Natural killer cell treated with Interleukin-12 subunit alpha and Interleukin-12 subunit beta and Interleukin-15 and Interleukin-18, amount 100 ng/mL, for 72 hours (primary cell): ENCODE data around the gene PARP1. TPM values are rescaled to one million over a fixed set of nuclear protein-coding genes. Genes with fewer than 3 reads are reported as not detected.
"Not testable (repeated sequence)": the region's sequence is repeated elsewhere in the genome, so short reads cannot be mapped to it uniquely, and the experiment has no call there.

Source experiments
- ATAC-seq, 2 donors: fragments of 150-1000 bp; cut with Tn5 transposase in 1 of 2; sonication (Bioruptor Pico), chemical (Tn5 transposase) in 1 of 2; 2 replicates each; pipeline ENCODE4 v1.10.0; 2021
- DNase-seq: peaks from one replicate; pipeline ENCODE4 v3.0.0; 2022; ENCODE audit warnings: low spot score
- H3K27ac Mint-ChIP-seq, 2 donors: 1 replicate in 1 of 2; 2 replicates in 1 of 2; pipeline ENCODE4 v1.8.0; 2022; ENCODE audit warnings: mixed read lengths in 2 of 2, mild to moderate bottlenecking in 1 of 2, moderate library complexity in 1 of 2
- H3K27me3 Mint-ChIP-seq, 2 donors: 1 replicate in 1 of 2; 2 replicates in 1 of 2; pipeline ENCODE4 v1.8.0; 2022; ENCODE audit warnings: mixed read lengths in 2 of 2
- H3K36me3 Mint-ChIP-seq: one replicate; pipeline ENCODE4 v1.8.0; 2022; ENCODE audit warnings: mixed read lengths
- H3K4me1 Mint-ChIP-seq, 2 donors: 1 replicate in 1 of 2; 2 replicates in 1 of 2; pipeline ENCODE4 v1.8.0; 2022; ENCODE audit warnings: low read depth in 2 of 2, mixed read lengths in 2 of 2, mild to moderate bottlenecking in 1 of 2
- H3K4me3 Mint-ChIP-seq: one replicate; pipeline ENCODE4 v1.8.0; 2022; ENCODE audit warnings: mixed read lengths
- H3K9me3 Mint-ChIP-seq: 2 replicates; pipeline ENCODE4 v1.8.0; 2022; ENCODE audit warnings: mixed read lengths
- total RNA-seq, 2 donors: library from RNA; stranded (reverse); gene quantifications; one replicate each; pipeline ENCODE4 v1.2.3, GENCODE V29; 2022

PARP1 gene
- total RNA-seq, 2 donors from 2014 or later, result 138 to 246 TPM

DNA sequence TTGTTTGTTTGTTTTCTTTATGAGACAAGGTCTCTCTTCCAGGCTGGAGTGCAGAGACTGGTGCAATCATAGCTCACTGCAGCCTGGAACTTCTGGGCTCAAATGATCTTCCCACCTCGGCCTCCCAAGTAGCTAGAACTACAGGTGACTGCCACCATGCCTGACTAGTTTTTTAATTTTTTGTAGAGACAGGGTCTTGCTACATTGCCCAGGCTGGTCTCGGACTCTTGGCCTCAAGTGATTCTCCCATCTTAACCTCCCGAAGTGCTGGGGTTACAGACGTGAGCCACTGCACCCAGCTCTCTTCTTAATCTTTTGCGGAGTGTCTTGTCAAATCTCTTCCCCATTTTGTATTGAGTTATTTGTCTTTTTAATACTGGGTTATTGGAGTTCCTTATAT is 32.6 kb upstream of the PARP1 start:
- H3K4me3 Mint-ChIP-seq, result no peak overlapping the region
- H3K9me3 Mint-ChIP-seq, result no peaks in the 10 kb centered on the region
- no peak for DNase-seq
- peaks cover 8 to 18% of the 10 kb centered on the region in 2 donors for H3K27me3 Mint-ChIP-seq
- H3K36me3 Mint-ChIP-seq, result no peaks in the 10 kb centered on the region
- no peak overlapping the region for H3K27ac Mint-ChIP-seq
- no peak for ATAC-seq
- peaks cover 8 to 11% of the 10 kb centered on the region in 2 donors for H3K4me1 Mint-ChIP-seq

DNA sequence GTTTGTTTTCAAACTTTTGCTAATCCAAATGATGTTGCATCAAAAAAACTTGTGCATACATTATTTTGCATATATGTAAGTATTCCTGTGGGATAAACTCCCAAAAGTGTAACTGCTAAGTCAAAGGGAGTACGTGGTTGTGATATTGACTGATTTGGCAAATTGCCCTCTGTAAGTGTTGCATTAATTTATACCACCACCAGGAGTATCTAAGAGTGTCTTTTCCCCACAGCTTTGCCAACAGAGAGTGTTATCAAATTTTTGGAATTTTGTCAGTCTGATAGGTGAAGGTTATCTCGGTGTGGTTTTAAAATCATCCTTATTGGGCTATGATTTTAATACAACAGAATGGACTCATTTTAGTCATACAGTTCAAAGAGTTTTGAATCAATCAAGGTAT is 30.1 kb upstream of the PARP1 start:
- no peak overlapping the region for H3K27ac Mint-ChIP-seq
- no peak for ATAC-seq
- H3K36me3 Mint-ChIP-seq, result no peaks in the 10 kb centered on the region
- H3K4me1 Mint-ChIP-seq, result no peaks in the 10 kb centered on the region
- peaks cover 8 to 18% of the 10 kb centered on the region in 2 donors for H3K27me3 Mint-ChIP-seq
- DNase-seq, result no peak
- H3K4me3 Mint-ChIP-seq, result no peak overlapping the region
- H3K9me3 Mint-ChIP-seq, result no peaks in the 10 kb centered on the region

DNA sequence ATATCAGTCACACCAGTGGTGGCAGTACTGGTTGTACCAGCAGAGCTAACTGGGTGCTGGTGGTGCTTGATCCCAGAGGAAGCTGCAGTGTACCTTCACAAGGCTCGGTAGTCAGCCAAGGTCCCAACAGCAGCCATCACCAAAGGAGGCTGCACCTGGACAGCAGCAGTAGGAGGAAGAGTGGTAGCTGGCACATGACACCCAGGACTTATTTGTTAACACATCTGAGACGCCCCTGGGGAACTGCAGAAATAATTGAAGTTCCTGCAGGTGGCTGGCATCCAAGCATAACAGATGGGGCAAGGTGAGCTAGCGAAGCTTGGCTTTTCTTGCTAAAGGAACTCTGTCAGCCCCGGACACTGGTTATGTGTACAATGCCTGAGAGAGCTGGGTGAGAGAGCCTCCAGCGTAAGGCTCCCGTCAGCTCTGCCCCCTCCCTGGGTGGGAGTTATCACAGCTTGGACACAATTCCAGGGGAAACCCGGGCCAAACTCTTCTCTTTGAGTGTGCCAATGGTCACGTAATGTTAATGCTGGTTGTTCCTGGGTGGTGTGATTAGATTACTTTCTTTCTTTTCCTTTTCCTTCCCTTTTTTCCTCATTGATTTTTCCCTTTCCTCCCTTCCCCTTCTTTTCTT is 29.1 kb upstream of the PARP1 start:
- Mint-ChIP-seq H3K36me3 (no peaks in the 10 kb centered on the region), H3K27ac (no peak overlapping the region)

DNA sequence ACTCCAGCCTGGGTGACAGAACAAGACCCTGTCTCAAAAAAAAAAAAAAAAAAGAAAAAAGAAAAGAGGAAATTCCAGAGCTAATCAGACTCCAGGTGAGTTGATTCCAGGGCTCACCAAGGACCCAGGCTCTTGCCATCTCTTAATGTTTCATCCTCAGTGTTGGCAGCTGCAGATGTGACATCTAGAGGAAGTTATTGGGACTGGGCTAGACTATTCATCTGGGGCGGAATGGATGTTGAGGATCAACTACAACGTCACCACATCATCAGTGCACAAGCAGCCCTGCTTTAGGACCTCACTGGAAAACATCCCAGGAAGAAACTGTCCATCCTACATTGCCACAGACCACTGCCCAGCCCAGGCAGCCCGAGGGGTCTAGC is 28.6 kb upstream of the PARP1 start:
- Mint-ChIP-seq H3K27ac (no peak overlapping the region), H3K4me3 (no peak overlapping the region), H3K36me3 (no peaks in the 10 kb centered on the region), H3K4me1 (peaks cover 0 to 4% of the 10 kb centered on the region in 2 donors), H3K9me3 (no peaks in the 10 kb centered on the region), H3K27me3 (peaks cover 8 to 17% of the 10 kb centered on the region in 2 donors)
- no peak for DNase-seq
- ATAC-seq, result no peak

More for the DNA sequence above, 29.1 kb upstream of the PARP1 start:
- H3K4me1 Mint-ChIP-seq, result no peaks in the 10 kb centered on the region
- H3K27me3 Mint-ChIP-seq, result peaks cover 8 to 18% of the 10 kb centered on the region in 2 donors
- no peak overlapping the region for H3K4me3 Mint-ChIP-seq
- DNase-seq (no peak), ATAC-seq (no peak)
- H3K9me3 Mint-ChIP-seq, result no peaks in the 10 kb centered on the region

DNA sequence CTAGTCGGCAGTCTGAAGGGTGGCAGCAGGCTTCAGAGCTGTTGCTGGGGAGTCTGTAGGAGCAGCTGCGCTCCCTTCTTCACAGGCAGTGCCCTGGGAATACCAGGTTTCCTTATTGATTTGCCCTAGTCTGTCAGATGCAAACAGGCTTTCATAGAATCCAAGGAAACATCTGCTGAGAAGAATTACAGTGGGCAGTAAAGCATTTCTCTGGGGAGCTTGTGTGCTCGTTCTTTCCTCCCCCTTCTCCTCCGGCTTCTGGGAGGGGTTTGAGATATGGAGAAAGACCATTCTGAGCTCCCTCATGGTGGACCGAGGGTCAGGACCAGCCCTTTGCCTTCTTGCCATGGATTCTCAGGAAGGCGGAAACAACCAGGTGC is 25.4 kb upstream of the PARP1 start:
- DNase-seq, result no peak
- H3K36me3 Mint-ChIP-seq, result no peaks in the 10 kb centered on the region
- H3K4me1 Mint-ChIP-seq, result peaks cover 0 to 4% of the 10 kb centered on the region in 2 donors
- no peak for ATAC-seq
- no peak overlapping the region for H3K27ac Mint-ChIP-seq
- H3K9me3 Mint-ChIP-seq, result no peaks in the 10 kb centered on the region
- peaks cover under 1 to 5% of the 10 kb centered on the region in 2 donors for H3K27me3 Mint-ChIP-seq
- no peak overlapping the region for H3K4me3 Mint-ChIP-seq

DNA sequence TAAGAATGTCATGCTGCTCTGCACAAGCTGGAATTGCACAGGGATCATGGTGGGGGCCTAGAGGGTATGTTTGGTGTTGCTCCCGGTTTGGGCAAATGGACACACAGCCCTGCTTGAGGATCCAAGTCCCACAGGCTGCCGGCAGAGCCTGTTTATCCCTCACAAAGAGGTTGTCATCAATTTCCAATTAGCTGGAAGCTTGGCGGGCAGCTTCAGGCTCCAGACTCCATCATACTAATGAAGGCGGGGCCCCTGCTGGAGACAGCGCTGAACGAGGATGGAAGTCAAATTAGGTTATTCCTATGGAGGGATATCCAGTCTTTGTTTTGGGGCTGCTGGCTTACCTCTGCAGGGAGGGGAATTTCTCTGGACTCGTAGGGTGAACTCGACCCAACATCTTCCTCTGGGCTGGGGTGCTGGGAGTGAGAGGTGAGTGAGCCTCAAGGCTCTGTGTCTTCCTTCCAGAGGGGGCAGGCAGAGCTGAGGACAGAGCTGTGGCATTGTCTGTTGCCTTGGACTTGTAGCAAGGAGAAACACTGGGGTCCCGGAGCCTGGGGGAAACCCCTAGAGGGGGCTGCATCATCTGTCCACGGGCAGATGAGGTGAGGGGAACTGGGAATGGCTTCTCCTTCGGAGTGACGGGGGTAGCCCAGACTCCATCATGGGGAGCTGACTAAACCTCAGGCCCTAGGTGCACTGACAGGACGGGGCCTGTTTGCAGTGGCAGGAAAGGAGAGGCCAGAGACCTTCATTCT is 24.9 kb upstream of the PARP1 start:
- Mint-ChIP-seq H3K4me1 (peaks cover 0 to 4% of the 10 kb centered on the region in 2 donors), H3K9me3 (no peaks in the 10 kb centered on the region), H3K27me3 (peaks cover 0 to 2% of the 10 kb centered on the region in 2 donors), H3K4me3 (no peak overlapping the region), H3K36me3 (no peaks in the 10 kb centered on the region), H3K27ac (no peak overlapping the region)
- ATAC-seq, result no peak
- no peak for DNase-seq

DNA sequence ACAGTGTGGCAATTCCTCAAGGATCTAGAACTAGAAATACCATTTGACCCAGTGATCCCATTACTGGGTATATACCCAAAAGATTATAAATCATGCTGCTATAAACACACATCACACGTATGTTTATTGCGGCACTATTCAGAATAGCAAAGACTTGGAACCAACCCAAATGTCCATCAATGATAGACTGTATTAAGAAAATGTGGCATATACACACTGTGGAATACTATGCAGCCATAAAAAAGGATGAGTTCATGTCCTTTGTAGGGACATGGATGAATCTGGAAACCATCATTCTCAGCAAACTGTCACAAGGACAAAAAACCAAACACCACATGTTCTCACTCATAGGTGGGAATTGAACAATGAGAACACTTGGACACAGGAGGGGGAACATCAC is 24.0 kb upstream of the PARP1 start:
- not testable (repeated sequence) for H3K27me3 Mint-ChIP-seq, DNase-seq, H3K9me3 Mint-ChIP-seq, H3K27ac Mint-ChIP-seq, H3K36me3 Mint-ChIP-seq, H3K4me3 Mint-ChIP-seq, ATAC-seq
- H3K4me1 Mint-ChIP-seq, result peaks cover 4 to 10% of the 10 kb centered on the region in 2 donors

DNA sequence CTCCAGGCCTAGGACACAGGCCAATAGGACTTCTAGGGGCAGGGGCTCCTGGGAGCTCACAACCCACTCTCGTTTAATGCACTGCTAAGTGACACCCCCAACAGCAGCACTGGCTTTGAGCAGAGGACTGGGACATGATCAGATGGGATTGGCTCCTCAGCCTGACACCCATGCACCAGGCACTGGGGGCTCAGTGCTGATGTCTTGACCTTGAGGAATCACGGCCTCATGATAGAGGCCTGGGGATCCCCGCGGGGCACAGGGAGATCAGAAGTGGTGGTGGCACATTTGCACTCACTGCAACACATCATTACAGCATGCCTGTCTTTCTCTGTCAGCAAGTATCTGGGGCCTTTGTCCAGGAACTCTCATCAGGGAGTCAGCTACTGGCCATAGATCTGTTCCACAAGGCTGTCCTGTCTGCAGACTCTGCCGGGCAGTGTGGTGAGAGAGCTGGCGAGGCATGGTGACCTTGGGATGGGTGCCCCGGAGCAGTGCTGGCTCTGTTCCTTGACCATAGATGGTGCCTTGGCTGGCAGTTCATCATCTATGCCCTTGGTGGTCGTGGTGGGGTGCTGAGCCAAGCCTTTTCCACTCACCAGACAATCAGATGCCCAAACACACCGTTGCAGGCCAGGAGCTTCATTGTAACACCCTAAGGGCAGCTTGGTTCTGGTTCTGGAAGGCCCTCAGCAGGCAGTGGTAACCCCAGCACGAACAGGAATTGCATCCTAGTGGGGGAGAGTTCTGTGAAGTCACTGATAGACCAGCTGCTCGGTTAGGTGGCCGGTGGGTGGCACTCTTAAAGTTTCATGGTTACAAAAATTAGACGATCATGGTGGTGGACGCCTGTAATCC is 22.2 kb upstream of the PARP1 start:
- H3K27me3 Mint-ChIP-seq, result no peaks in the 10 kb centered on the region
- DNase-seq (no peak), ATAC-seq (peak in 1 of 2 donors; percentile 37)
- peaks cover 10 to 17% of the 10 kb centered on the region in 2 donors for H3K4me1 Mint-ChIP-seq
- H3K9me3 Mint-ChIP-seq, result no peaks in the 10 kb centered on the region
- H3K27ac Mint-ChIP-seq, result no peak overlapping the region
- no peak overlapping the region for H3K4me3 Mint-ChIP-seq
- no peaks in the 10 kb centered on the region for H3K36me3 Mint-ChIP-seq

- H3K27ac Mint-ChIP-seq, result no peak overlapping the region
- H3K27me3 Mint-ChIP-seq, result no peaks in the 10 kb centered on the region
- H3K4me1 Mint-ChIP-seq, result peaks cover 10 to 17% of the 10 kb centered on the region in 2 donors
- DNase-seq (no peak), ATAC-seq (no peak)
- no peaks in the 10 kb centered on the region for H3K9me3 Mint-ChIP-seq
- no peaks in the 10 kb centered on the region for H3K36me3 Mint-ChIP-seq
- H3K4me3 Mint-ChIP-seq, result no peak overlapping the region
Measured at GRCh38 chr1:226428791-226429461, 21.0 kb upstream of the PARP1 start.

DNA sequence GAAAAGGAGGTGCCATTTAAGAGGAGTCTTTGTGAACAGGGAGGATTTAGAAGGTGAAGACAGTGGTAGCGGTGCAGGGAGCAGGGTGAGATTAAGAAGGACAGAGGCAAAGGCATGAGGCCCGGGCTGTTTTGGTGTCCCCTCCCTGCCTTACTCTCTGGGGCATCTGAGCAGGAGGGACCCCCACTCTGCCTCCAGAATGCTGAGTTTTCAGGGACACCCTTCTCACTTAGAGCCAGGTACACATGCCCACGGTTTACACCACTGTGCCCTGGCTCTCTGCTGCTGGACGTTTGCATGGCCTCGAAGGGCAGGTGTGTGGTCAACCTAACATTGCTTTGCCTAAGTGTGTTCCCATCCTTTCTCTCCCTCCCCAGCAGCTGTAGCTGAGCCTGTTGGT is 20.5 kb upstream of the PARP1 start:
- Mint-ChIP-seq H3K4me1 (peaks cover 10 to 17% of the 10 kb centered on the region in 2 donors), H3K4me3 (no peak overlapping the region), H3K36me3 (no peaks in the 10 kb centered on the region), H3K9me3 (no peaks in the 10 kb centered on the region), H3K27ac (no peak overlapping the region), H3K27me3 (no peaks in the 10 kb centered on the region)
- DNase-seq, result no peak
- no peak for ATAC-seq

- no peaks in the 10 kb centered on the region for H3K27me3 Mint-ChIP-seq
- H3K27ac Mint-ChIP-seq, result peak overlapping the region; percentile 21 to 22
Measured at GRCh38 chr1:226427131-226427530, 19.2 kb upstream of the PARP1 start.

DNA sequence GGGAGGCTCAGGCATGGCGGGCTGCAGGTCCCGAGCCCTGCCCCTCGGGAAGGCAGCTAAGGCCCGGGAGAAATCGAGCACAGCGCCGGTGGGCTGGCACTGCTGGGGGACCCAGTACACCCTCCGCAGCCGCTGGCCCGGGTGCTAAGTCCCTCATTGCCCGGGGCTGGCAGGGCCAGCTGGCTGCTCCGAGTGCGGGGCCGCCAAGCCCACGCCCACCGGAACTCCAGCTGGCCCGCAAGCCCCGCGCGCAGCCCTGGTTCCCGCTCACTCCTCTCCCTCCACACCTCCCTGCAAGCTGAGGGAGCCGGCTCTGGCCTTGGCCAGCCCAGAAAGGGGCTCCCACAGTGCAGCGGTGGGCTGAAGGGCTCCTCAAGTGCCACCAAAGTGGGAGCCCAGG is 18.5 kb upstream of the PARP1 start:
- not testable (repeated sequence) for H3K27me3 Mint-ChIP-seq

More at GRCh38 chr1:226427131-226427530, 19.2 kb upstream of the PARP1 start:
- Mint-ChIP-seq H3K4me3 (peak overlapping the region; percentile 10), H3K9me3 (no peaks in the 10 kb centered on the region), H3K36me3 (no peaks in the 10 kb centered on the region), H3K4me1 (peaks cover 10 to 17% of the 10 kb centered on the region in 2 donors)
- ATAC-seq, result no peak
- DNase-seq, result no peak

DNA sequence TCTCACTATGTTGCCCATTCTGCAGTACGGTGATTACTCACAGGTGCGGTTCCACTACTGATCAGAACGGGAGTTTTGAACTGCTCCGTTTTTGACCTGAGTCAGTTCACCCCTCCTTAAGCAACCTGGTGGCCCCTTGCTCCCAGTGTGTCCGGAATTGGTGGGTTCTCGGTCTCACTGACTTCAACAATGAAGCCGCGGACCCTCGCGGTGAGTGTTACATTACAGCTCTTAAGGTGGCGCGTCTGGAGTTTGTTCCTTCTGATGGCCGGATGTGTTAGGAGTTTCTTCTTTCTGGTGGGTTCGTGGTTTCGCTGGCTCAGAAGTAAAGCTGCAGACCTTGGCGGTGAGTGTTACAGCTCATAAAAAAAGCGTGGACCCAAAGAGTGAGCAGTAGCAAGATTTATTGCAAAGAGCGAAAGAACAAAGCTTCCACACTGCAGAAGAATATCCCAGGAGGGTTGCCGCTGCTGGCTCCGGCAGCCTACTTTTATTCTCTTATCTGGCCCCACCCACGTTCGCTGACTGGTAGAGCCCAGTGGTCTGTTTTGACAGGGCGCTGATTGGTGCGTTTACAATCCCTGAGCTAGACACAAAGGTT is 17.6 kb upstream of the PARP1 start:
- DNase-seq (no peak), ATAC-seq (peak in 1 of 2 donors; percentile 43)
- no peaks in the 10 kb centered on the region for H3K27me3 Mint-ChIP-seq
- no peaks in the 10 kb centered on the region for H3K36me3 Mint-ChIP-seq
- no peak overlapping the region for H3K27ac Mint-ChIP-seq
- no peaks in the 10 kb centered on the region for H3K9me3 Mint-ChIP-seq
- peaks cover 10 to 13% of the 10 kb centered on the region in 2 donors for H3K4me1 Mint-ChIP-seq
- peak overlapping the region; percentile 90 for H3K4me3 Mint-ChIP-seq

More for the DNA sequence above, 18.5 kb upstream of the PARP1 start:
- peaks cover 10 to 13% of the 10 kb centered on the region in 2 donors for H3K4me1 Mint-ChIP-seq
- H3K36me3 Mint-ChIP-seq, H3K4me3 Mint-ChIP-seq, DNase-seq, H3K9me3 Mint-ChIP-seq, H3K27ac Mint-ChIP-seq, ATAC-seq: not testable (repeated sequence)
